Measurements from ENCODE around the gene KIR2DL1.
"Not testable (repeated sequence)": the region's sequence is repeated elsewhere in the genome, so short reads cannot be mapped to it uniquely, and the experiment has no call there.

Gene KIR2DL1

DNA sequence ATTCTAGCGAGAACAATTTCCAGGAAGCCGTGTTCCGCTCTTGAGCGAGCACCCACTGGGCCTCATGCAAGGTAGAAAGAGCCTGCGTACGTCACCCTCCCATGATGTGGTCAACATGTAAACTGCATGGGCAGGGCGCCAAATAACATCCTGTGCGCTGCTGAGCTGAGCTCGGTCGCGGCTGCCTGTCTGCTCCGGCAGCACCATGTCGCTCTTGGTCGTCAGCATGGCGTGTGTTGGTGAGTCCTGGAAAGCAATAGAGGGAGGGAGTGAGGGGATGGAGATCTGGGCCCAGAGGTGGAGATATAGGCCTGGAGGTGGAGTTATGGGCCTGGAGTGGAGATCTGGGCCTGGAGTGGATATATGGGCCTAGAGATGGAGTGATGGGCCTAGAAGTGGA lies at the start of gene KIR2DL1:
TSS of gene KIR2DL1 (plus strand) at position 148 of the 400 bp plus-strand sequence. CDS start at position 206, 58 bp downstream.
- DNase-seq, result not testable (repeated sequence)

DNA sequence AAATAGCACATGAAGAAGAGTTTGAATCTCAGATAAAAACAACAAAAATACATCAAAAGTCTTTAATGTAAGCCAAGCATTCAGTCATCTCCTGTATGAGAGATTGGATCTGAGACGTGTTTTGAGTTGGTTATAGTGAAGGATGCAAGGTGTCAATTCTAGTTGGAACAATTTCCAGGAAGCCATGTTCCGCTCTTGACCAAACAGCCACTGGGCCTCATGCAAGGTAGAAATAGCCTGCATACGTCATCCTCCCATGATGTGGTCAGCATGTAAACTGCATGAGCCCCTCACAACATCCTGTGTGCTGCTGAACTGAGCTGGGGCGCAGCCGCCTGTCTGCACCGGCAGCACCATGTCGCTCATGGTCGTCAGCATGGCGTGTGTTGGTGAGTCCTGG lies 45.5 kb upstream of the KIR2DL1 start, which contains the start of gene KIR3DL3:
TSS of gene KIR3DL3 (plus strand) at position 301 of the 400 bp plus-strand sequence. CDS start at position 356, 55 bp downstream.
- DNase-seq, result no peak

DNA sequence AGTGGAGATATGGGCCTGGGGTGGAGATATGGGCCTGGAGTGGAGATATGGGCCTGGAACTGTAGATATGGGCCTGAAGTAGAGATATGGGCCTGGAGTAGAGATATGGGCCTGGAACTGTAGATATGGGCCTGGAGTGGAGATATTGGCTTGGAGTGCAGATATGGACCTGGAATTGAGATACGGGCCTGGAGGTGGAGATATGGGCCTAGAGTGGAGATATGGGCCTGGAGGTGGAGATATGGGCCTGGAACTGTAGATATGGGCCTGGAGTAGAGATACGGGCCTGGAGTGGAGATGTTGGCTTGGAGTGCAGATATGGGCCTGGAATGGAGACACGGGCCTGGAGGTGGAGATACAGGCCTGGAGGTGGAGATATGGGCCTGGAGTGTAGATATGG lies 44.9 kb upstream of the KIR2DL1 start:
- no peak for DNase-seq

- no peak for DNase-seq
Observed at GRCh38 chr19:54725321-54725720, 44.3 kb upstream of the KIR2DL1 start.

DNA sequence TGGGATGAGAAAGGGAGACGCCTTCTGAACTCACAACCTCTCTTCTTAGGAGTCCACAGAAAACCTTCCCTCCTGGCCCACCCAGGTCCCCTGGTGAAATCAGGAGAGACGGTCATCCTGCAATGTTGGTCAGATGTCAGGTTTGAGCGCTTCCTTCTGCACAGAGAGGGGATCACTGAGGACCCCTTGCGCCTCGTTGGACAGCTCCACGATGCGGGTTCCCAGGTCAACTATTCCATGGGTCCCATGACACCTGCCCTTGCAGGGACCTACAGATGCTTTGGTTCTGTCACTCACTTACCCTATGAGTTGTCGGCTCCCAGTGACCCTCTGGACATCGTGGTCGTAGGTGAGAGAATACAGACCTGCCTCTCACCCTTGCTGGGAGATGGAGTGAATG lies 42.0 kb upstream of the KIR2DL1 start:
- no peak for DNase-seq

GRCh38 chr19:54728167-54728566 lies 41.4 kb upstream of the KIR2DL1 start:
- DNase-seq, result no peak

GRCh38 chr19:54729416-54730188 lies 40.0 kb upstream of the KIR2DL1 start:
- DNase-seq, result no peak

DNA sequence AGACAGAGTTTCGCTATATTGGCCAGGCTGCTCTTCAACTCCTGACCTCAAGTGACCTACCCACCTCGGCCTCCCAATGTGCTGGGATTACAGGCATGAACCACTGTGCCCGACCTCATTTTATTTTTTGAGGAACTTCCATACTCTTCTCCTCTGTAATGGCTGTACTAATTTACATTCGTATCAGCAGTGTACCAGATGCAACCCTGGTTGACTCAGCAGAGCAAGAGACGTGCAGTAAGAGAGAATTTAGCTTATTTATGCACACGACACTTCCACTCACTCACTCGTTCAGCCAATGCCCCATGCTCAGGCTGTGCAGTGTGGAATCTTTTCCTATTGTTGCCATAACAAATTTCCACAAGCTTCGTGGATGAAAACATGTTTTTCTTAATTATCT lies 38.4 kb upstream of the KIR2DL1 start:
- no peak for DNase-seq

DNA sequence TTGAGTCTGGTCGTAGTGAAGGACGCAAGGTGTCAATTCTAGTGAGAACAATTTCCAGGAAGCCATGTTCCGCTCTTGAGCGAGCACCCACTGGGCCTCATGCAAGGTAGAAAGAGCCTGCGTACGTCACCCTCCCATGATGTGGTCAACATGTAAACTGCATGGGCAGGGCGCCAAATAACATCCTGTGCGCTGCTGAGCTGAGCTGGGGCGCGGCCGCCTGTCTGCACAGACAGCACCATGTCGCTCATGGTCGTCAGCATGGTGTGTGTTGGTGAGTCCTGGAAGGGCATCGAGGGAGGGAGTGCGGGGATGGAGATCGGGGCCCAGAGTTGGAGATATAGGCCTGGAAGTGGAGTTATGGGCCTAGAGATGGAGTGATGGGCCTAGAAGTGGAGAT lies 31.3 kb upstream of the KIR2DL1 start, which contains the start of gene KIR2DL3:
TSS of gene KIR2DL3 (plus strand) at position 208 of the 400 bp plus-strand sequence. CDS start at position 241, 33 bp downstream.
- not testable (repeated sequence) for DNase-seq

- no peak for DNase-seq
Observed at GRCh38 chr19:54738715-54739114, 30.9 kb upstream of the KIR2DL1 start.

DNA sequence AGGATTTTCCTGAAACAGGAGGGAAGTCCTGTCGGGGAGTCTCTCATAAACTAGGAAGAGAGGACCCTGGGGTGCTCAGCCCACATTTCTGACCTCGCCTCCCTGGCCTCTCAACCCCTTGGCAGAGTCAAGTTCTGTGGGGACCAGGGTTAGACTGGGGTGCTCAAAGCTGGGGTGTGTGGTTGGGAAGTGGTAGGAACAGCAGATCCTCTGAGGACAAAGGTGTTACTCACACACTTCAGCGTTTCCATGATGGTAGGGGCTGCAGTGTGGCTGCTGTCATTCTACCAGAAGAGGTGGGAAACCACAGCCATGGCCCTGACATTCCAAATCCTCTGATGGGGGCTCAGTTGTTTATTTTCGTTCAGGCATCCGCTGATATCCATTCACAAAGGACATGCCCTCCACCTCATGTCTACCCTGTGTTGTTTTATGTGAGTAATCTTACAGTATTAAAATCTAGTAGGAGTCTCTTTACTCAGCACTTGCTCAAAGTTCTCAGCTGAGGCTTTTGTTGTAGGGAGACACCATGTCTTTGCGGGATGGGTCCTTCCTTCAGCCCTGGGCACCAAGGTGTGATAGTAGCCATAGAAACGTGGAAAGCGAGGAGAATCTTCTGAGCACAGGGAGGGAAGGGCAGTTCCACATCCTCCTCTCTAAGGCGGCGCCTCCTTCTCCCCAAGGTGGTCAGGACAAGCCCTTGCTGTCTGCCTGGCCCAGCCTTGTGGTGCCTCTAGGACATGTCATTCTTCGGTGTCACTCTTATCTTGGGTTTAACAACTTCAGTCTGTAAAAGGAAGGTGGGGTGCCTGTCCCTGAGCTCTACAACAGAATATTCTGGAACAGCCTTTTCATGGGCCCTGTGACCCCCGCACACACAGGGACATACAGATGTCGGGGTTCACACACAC lies 29.8 kb upstream of the KIR2DL1 start:
- DNase-seq, result no peak

- DNase-seq, result not testable (repeated sequence)
Observed at GRCh38 chr19:54741950-54742349, 27.6 kb upstream of the KIR2DL1 start.

GRCh38 chr19:54744080-54744479 lies 25.5 kb upstream of the KIR2DL1 start:
- DNase-seq, result not testable (repeated sequence)

GRCh38 chr19:54747614-54748322 lies 21.8 kb upstream of the KIR2DL1 start:
- DNase-seq, result not testable (repeated sequence)

GRCh38 chr19:54750276-54750675 lies 19.3 kb upstream of the KIR2DL1 start:
- DNase-seq, result not testable (repeated sequence)

- not testable (repeated sequence) for DNase-seq
Observed at GRCh38 chr19:54756204-54757110, 13.1 kb upstream of the KIR2DL1 start.

DNA sequence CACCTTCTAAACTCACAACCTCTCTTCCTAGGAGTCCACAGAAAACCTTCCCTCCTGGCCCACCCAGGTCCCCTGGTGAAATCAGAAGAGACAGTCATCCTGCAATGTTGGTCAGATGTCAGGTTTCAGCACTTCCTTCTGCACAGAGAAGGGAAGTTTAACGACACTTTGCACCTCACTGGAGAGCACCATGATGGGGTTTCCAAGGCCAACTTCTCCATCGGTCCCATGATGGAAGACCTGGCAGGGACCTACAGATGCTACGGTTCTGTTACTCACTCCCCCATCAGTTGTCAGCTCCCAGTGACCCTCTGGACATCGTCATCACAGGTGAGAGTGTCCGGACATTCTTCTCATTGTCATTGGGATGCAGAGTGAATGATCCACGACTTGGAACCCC lies 11.0 kb upstream of the KIR2DL1 start:
- not testable (repeated sequence) for DNase-seq

DNA sequence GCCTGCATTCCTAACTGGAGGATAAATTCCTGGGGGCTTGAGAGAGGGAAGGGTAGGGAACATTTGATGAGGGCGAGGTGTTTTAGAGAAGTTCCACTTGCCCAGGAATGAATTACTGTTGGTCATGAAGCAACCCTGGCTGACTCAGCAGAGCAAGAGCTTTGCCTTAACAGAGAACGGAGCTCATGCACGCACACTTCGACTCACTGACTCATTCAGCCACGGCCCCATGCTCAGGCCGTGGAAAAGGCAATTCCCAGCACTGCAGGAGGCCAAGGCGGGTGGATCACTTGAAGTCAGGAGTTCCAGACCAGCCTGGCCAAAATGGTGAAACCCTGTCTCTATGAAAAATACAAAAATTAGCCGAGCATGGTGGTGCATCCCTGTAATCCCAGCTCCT lies 5.4 kb upstream of the KIR2DL1 start:
- DNase-seq, result not testable (repeated sequence)

- DNase-seq, result not testable (repeated sequence)
Observed at GRCh38 chr19:54766464-54766863, 3.1 kb upstream of the KIR2DL1 start.

DNA sequence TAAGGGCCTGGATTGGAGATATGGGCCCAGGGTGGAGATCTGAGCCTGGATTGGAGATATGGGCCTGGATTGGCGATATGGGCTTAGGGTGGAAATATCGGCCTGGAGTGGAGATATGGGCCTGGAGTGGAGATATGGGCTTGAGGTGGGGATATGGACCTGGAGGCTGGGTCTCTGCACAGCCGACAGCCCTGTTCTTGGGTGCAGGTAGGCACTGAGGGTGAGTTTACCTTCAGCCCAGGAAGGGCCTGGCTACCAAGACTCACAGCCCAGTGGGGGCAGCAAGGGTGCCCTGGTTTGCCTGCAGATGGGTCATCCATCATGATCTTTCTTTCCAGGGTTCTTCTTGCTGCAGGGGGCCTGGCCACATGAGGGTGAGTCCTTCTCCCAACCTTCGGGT lies 918 bp downstream of the KIR2DL1 start:
- not testable (repeated sequence) for DNase-seq

All from NCI-H1694 (cell line).